Adrenal gland (tissue), 12 donors: ENCODE results near the gene FARSB. TPM values are rescaled to one million over a fixed set of nuclear protein-coding genes. Genes with fewer than 3 reads are reported as not detected.
A peak's percentile ranks its signal among the peaks of the same experiment; 100 is the strongest.

ENCODE experiments used
- DNase-seq, 7 donors: peaks; one replicate each; pipeline ENCODE4 v3.0.0-alpha.2; 2019 to 2020
- H3K27ac ChIP-seq, 5 donors: fragments of 200-600 bp; sonication (generic) in 4 of 5; 1 replicate in 3 of 5; 2 replicates in 2 of 5; pipeline versions ENCODE4 v1.5.1 to v1.8.0; 2016 to 2020; ENCODE audit warnings: mild to moderate bottlenecking in 1 of 5
- H3K27me3 ChIP-seq: fragments of 200-600 bp; 2 replicates; pipeline ENCODE4 v1.8.0; 2021
- H3K36me3 ChIP-seq, 2 donors: fragments of 200-600 bp; replicated peaks in 1 of 2; 1 replicate in 1 of 2; 2 replicates in 1 of 2; pipeline versions ENCODE4 v1.5.1 to v1.8.0; 2018 to 2022
- H3K4me1 ChIP-seq, 2 donors: fragments of 200-600 bp; replicated peaks in 1 of 2; 1 replicate in 1 of 2; 2 replicates in 1 of 2; pipeline versions ENCODE4 v1.5.1 to v1.8.0; 2018 to 2021
- H3K4me3 ChIP-seq, 4 donors: fragments of 200-600 bp; sonication (generic) in 3 of 4; one replicate each; pipeline ENCODE4 v1.5.1; 2016 to 2018
- H3K9me3 ChIP-seq, 3 donors: fragments of 200-600 bp; sonication (generic) in 1 of 3; replicated peaks in 1 of 3; 1 replicate in 2 of 3; 2 replicates in 1 of 3; pipeline versions ENCODE4 v1.5.1 to v1.8.0; 2016 to 2021
- CTCF ChIP-seq, 6 experiments: fragments of 450-650 bp in 4 of 6; fragments of 200-600 bp in 2 of 6; sonication (generic) in 1 of 6; IDR thresholded peaks; 1 replicate in 5 of 6; 2 replicates in 1 of 6; pipeline versions ENCODE4 v1.5.1 to v1.8.0; 2016 to 2021; ENCODE audit warnings: antibody characterized with exemption in 6 of 6, mild to moderate bottlenecking in 2 of 6, moderate library complexity in 1 of 6
- POLR2A ChIP-seq, 2 donors: fragments of 450-650 bp; IDR thresholded peaks; one replicate each; pipeline ENCODE4 v1.6.1; 2017; ENCODE audit warnings: antibody characterized with exemption in 2 of 2, mild to moderate bottlenecking in 2 of 2, moderate library complexity in 1 of 2
- WGBS, 4 donors: extraction: QIAGEN DNeasy Blood & Tissue Kit in 2 of 4; methylation state at CpG; one replicate each; pipeline versions ENCODE4 v1.1.5 to v1.1.7; 2013 to 2017; 5-methylcytosine and 5-hydroxymethylcytosine counted together
- intact Hi-C, 2 donors: fragments of 100-400 bp; cut with DNase I; formaldehyde crosslinking; loops; one replicate each; pipeline versions ENCODE4 v1.14.1 to v1.15.0; 2022 to 2023
- polyA plus RNA-seq, 3 donors: library from polyadenylated mRNA; stranded (reverse); fragments of 200-250 nt in 2 of 3; fragments of 350-450 nt in 1 of 3; fragmentation: Illumina TruSeq in 1 of 3; extraction: RNeasy Lipid Tissue Mini Kit (QIAGEN cat#74804) in 1 of 3; gene quantifications; one replicate each; pipeline ENCODE4 v1.2.3, GENCODE V29; 2013 to 2014
- total RNA-seq, 9 donors: library from RNA; depleted of rRNA in 4 of 9; stranded (reverse); fragments of >200 nt in 4 of 9; fragments of 120-200 nt in 1 of 9; fragmentation: NEBNext Ultra II Directional in 1 of 9; extraction: Animal tissue kit (Norgen Biotek cat#: 25700) in 1 of 9; gene quantifications; one replicate each; pipeline versions ENCODE4 v1.1.0 to v1.2.4, GENCODE V29; 2013 to 2023
- donor health status: healthy with polysubstance abuse.
- donor health status: Bipolar disorder and iron deficiency.
- donor health status: DM: yes; HTN: yes; CAD: no.
- donor health status: DM: no; HTN: no; CAD: no.
- donor health status: DM: no; HTN: no; CAD: no.
- donor health status: DM: yes; HTN: yes; CAD: no.

FARSB gene
- total and polyA plus RNA-seq, 12 donors = 7.2 to 55.9 (median 14.0) TPM

GRCh38 chr2:222563106-222563718 is 92.7 kb downstream of the FARSB start:
- Histone ChIP-seq H3K9me3 (no peaks in the 10 kb centered on the region), H3K36me3 (no peaks in the 10 kb centered on the region), H3K4me3 (no peak overlapping the region), H3K4me1 (no peaks in the 10 kb centered on the region), H3K27me3 (no peaks in the 10 kb centered on the region), H3K27ac (no peak overlapping the region)
- no peak for DNase-seq
- WGBS, 4 donors = 69 to 75% (median 73%) methylated on average over 11 of the region's 11 CpGs
- intact Hi-C loops = loop anchor here (5.0 kb wide), 1 partner anchor 246 kb away; no protein-coding TSS in a partner anchor
- TF ChIP-seq CTCF (IDR thresholded peaks at IDR 0.05) (no peak), POLR2A (IDR thresholded peaks at IDR 0.05) (no peak)

GRCh38 chr2:222561817-222562645 is 93.9 kb downstream of the FARSB start:
- peak; percentile 53 to 78 (median 75) for TF ChIP-seq CTCF (IDR thresholded peaks at IDR 0.05)
- no peak for TF ChIP-seq POLR2A (IDR thresholded peaks at IDR 0.05)
- 44 to 52% (median 51%) methylated on average over 6 of the region's 6 CpGs for WGBS, 4 donors

GRCh38 chr2:222561151-222561550 is 94.7 kb downstream of the FARSB start:
- Histone ChIP-seq H3K27ac (no peak overlapping the region), H3K4me1 (no peaks in the 10 kb centered on the region), H3K36me3 (no peaks in the 10 kb centered on the region), H3K27me3 (no peaks in the 10 kb centered on the region), H3K9me3 (no peaks in the 10 kb centered on the region), H3K4me3 (no peak overlapping the region)
- WGBS, 4 donors = 85 to 93% (median 92%) methylated on average over 4 of the region's 4 CpGs
- DNase-seq = no peak
- TF ChIP-seq POLR2A (IDR thresholded peaks at IDR 0.05) = no peak
- no peak for TF ChIP-seq CTCF (IDR thresholded peaks at IDR 0.05)
- intact Hi-C loops = loop anchor here (5.0 kb wide), 1 partner anchor 244 kb away; no protein-coding TSS in a partner anchor

More at GRCh38 chr2:222561817-222562645, 93.9 kb downstream of the FARSB start:
- peak; percentile 39 to 73 (median 61) for DNase-seq
- H3K36me3 ChIP-seq = no peaks in the 10 kb centered on the region
- H3K4me3 ChIP-seq = no peak overlapping the region
- intact Hi-C loops = loop anchor here (5.0 kb wide), 1 partner anchor 245 kb away; no protein-coding TSS in a partner anchor
- no peaks in the 10 kb centered on the region for H3K4me1 ChIP-seq
- no peaks in the 10 kb centered on the region for H3K9me3 ChIP-seq
- no peak overlapping the region for H3K27ac ChIP-seq
- H3K27me3 ChIP-seq = no peaks in the 10 kb centered on the region

GRCh38 chr2:222554517-222554916 is 101.4 kb downstream of the FARSB start:
- WGBS, 4 donors = 46 to 56% (median 51%) methylated on average over 7 of the region's 7 CpGs
- Histone ChIP-seq H3K27me3 (no peaks in the 10 kb centered on the region), H3K27ac (no peak overlapping the region), H3K9me3 (no peaks in the 10 kb centered on the region), H3K4me3 (no peak overlapping the region), H3K4me1 (no peaks in the 10 kb centered on the region), H3K36me3 (no peaks in the 10 kb centered on the region)
- intact Hi-C loops = no loop called here
- DNase-seq = no peak
- no peak for TF ChIP-seq CTCF (IDR thresholded peaks at IDR 0.05)
- no peak for TF ChIP-seq POLR2A (IDR thresholded peaks at IDR 0.05)
